Measurements from ENCODE around the gene TRIO. TPM values are rescaled to one million over a fixed set of nuclear protein-coding genes. Genes with fewer than 3 reads are reported as not detected.

The TRIO gene
- total and polyA plus RNA-seq, 2 experiments from 2014 or later: 18.5 to 78.2 TPM

GRCh38 chr5:14503017-14503680 is 360.0 kb downstream of the TRIO start:
- no peaks in the 10 kb centered on the region for H3K36me3 ChIP-seq (replicated peaks; ENCODE audit: insufficient read depth, low read depth)

GRCh38 chr5:14503681-14504331 is 360.7 kb downstream of the TRIO start:
- H3K9me2 ChIP-seq (replicated peaks; ENCODE audit: insufficient read depth): no peaks in the 10 kb centered on the region
- no peaks in the 10 kb centered on the region for H3K79me2 ChIP-seq
- no peaks in the 10 kb centered on the region for H3K36me3 ChIP-seq (replicated peaks; ENCODE audit: insufficient read depth, low read depth)
- H3K27ac ChIP-seq: no peak overlapping the region
- no peaks in the 10 kb centered on the region for H3K4me1 ChIP-seq (ENCODE audit: insufficient read depth)
- TF ChIP-seq EZH2 (IDR thresholded peaks at IDR 0.05; ENCODE audit: borderline replicate concordance) (no peak), CTCF (IDR thresholded peaks at IDR 0.05; ENCODE audit: poor library complexity) (no peak), EZH2phosphoT487 (IDR thresholded peaks at IDR 0.05; ENCODE audit: low read depth, severe bottlenecking, unreplicated experiment) (no peak)
- no peaks in the 10 kb centered on the region for H3K27me3 ChIP-seq
- DNase-seq (ENCODE audit: low spot score): no peak
- no peaks in the 10 kb centered on the region for H3K9me3 ChIP-seq (ENCODE audit: low read depth)
- no peak overlapping the region for H3K4me2 ChIP-seq
- WGBS (ENCODE audit: low lambda C conversion rate, missing lambda C conversion rate): 95% methylated on average over 26 of the region's 27 CpGs
- no peak overlapping the region for H2AFZ ChIP-seq
- H3K4me3 ChIP-seq: no peak overlapping the region
- H4K20me1 ChIP-seq (ENCODE audit: insufficient read depth, poor library complexity, severe bottlenecking): no peaks in the 10 kb centered on the region

More at GRCh38 chr5:14503017-14503680, 360.0 kb downstream of the TRIO start:
- Histone ChIP-seq H3K9me2 (replicated peaks; ENCODE audit: insufficient read depth) (no peaks in the 10 kb centered on the region), H3K4me2 (no peak overlapping the region), H3K27me3 (no peaks in the 10 kb centered on the region), H3K4me3 (no peak overlapping the region), H3K4me1 (ENCODE audit: insufficient read depth) (no peaks in the 10 kb centered on the region), H3K27ac (no peak overlapping the region), H3K9me3 (ENCODE audit: low read depth) (no peaks in the 10 kb centered on the region), H2AFZ (no peak overlapping the region), H3K79me2 (no peaks in the 10 kb centered on the region), H4K20me1 (ENCODE audit: insufficient read depth, poor library complexity, severe bottlenecking) (no peaks in the 10 kb centered on the region)
- no peak for DNase-seq (ENCODE audit: low spot score)
- TF ChIP-seq CTCF (IDR thresholded peaks at IDR 0.05; ENCODE audit: poor library complexity): no peak
- TF ChIP-seq EZH2phosphoT487 (IDR thresholded peaks at IDR 0.05; ENCODE audit: low read depth, severe bottlenecking, unreplicated experiment): no peak
- no peak for TF ChIP-seq EZH2 (IDR thresholded peaks at IDR 0.05; ENCODE audit: borderline replicate concordance)
- WGBS (ENCODE audit: low lambda C conversion rate, missing lambda C conversion rate): 89% methylated on average over 9 of the region's 9 CpGs

GRCh38 chr5:14504332-14504727 is 361.2 kb downstream of the TRIO start:
- H3K36me3 ChIP-seq (replicated peaks; ENCODE audit: insufficient read depth, low read depth): no peaks in the 10 kb centered on the region
- WGBS (ENCODE audit: low lambda C conversion rate, missing lambda C conversion rate): 95% methylated on average over 8 of the region's 8 CpGs
- no peaks in the 10 kb centered on the region for H3K4me1 ChIP-seq (ENCODE audit: insufficient read depth)
- DNase-seq (ENCODE audit: low spot score): no peak
- TF ChIP-seq EZH2phosphoT487 (IDR thresholded peaks at IDR 0.05; ENCODE audit: low read depth, severe bottlenecking, unreplicated experiment) (no peak), EZH2 (IDR thresholded peaks at IDR 0.05; ENCODE audit: borderline replicate concordance) (no peak), CTCF (IDR thresholded peaks at IDR 0.05; ENCODE audit: poor library complexity) (no peak)
- no peaks in the 10 kb centered on the region for H3K27me3 ChIP-seq
- H3K79me2 ChIP-seq: no peaks in the 10 kb centered on the region
- H2AFZ ChIP-seq: no peak overlapping the region
- no peak overlapping the region for H3K4me2 ChIP-seq
- no peaks in the 10 kb centered on the region for H4K20me1 ChIP-seq (ENCODE audit: insufficient read depth, poor library complexity, severe bottlenecking)
- no peak overlapping the region for H3K4me3 ChIP-seq
- no peak overlapping the region for H3K27ac ChIP-seq
- no peaks in the 10 kb centered on the region for H3K9me3 ChIP-seq (ENCODE audit: low read depth)
- no peaks in the 10 kb centered on the region for H3K9me2 ChIP-seq (replicated peaks; ENCODE audit: insufficient read depth)
